Endodermal cell (in vitro differentiated cells): ENCODE measurements around the gene ZFYVE26. TPM values are rescaled to one million over a fixed set of nuclear protein-coding genes. Genes with fewer than 3 reads are reported as not detected.

Experiments used
- DNase-seq: peaks from one replicate; pipeline ENCODE4 v3.0.0-alpha.2; 2017
- H3K27ac ChIP-seq: 2 replicates; pipeline ENCODE4 v1.5.1; 2013; ENCODE audit warnings: mild to moderate bottlenecking, low read depth, low read length, moderate library complexity
- H3K27me3 ChIP-seq: 2 replicates; pipeline ENCODE4 v1.6.1; 2013; ENCODE audit warnings: mild to moderate bottlenecking, low read length, moderate library complexity; ENCODE audit not compliant: insufficient read depth, control insufficient read depth, poor library complexity, severe bottlenecking
- H3K36me3 ChIP-seq: 2 replicates; pipeline ENCODE4 v1.7.0; 2013; ENCODE audit warnings: mild to moderate bottlenecking, low read length, moderate library complexity; ENCODE audit not compliant: control insufficient read depth, insufficient read depth
- H3K4me1 ChIP-seq: one replicate; pipeline ENCODE4 v1.7.0; 2013; ENCODE audit warnings: low read length; ENCODE audit not compliant: control insufficient read depth, insufficient read depth
- H3K4me3 ChIP-seq: 2 replicates; pipeline ENCODE4 v1.5.1; 2013; ENCODE audit warnings: mild to moderate bottlenecking, low read length, moderate library complexity
- H3K9ac ChIP-seq: 2 replicates; pipeline ENCODE4 v1.6.1; 2013; ENCODE audit warnings: mild to moderate bottlenecking, low read length, moderate library complexity; ENCODE audit not compliant: poor library complexity, severe bottlenecking; ENCODE audit errors: extremely low read depth
- H3K9me3 ChIP-seq: 2 replicates; pipeline ENCODE4 v1.6.1; 2013; ENCODE audit warnings: mild to moderate bottlenecking, low read length, moderate library complexity; ENCODE audit not compliant: control insufficient read depth
- H3K27ac Mint-ChIP-seq: 2 replicates; pipeline ENCODE4 v1.8.0; 2020; ENCODE audit warnings: mixed read lengths
- H3K27me3 Mint-ChIP-seq: 2 replicates; pipeline ENCODE4 v1.8.0; 2021; ENCODE audit warnings: mild to moderate bottlenecking, mixed read lengths; ENCODE audit not compliant: insufficient read depth
- H3K36me3 Mint-ChIP-seq: 2 replicates; pipeline ENCODE4 v1.8.0; 2020; ENCODE audit warnings: low read depth, mixed read lengths
- H3K4me1 Mint-ChIP-seq: 2 replicates; pipeline ENCODE4 v1.8.0; 2020; ENCODE audit warnings: mixed read lengths
- H3K4me3 Mint-ChIP-seq: 2 replicates; pipeline ENCODE4 v1.8.0; 2020; ENCODE audit warnings: mild to moderate bottlenecking, moderate library complexity, mixed read lengths
- H3K9me3 Mint-ChIP-seq: 2 replicates; pipeline ENCODE4 v1.8.0; 2020; ENCODE audit warnings: mild to moderate bottlenecking, mixed read lengths
- WGBS, 2 experiments: methylation state at CpG; one replicate each; pipeline versions ENCODE4 v1.1.5 to v1.1.7; 2013; ENCODE audit warnings: missing lambda C conversion rate in 2 of 2, mixed read lengths in 1 of 2; ENCODE audit not compliant: insufficient coverage in 1 of 2, insufficient read length in 1 of 2; 5-methylcytosine and 5-hydroxymethylcytosine counted together
- total RNA-seq, 2 donors: library from RNA; stranded (reverse); fragmentation: NEBNext Ultra II Directional in 1 of 2; extraction: Animal tissue kit (Norgen Biotek cat#: 25700) in 1 of 2; gene quantifications; 2 replicates in 1 of 2; 3 replicates in 1 of 2; pipeline ENCODE4 v1.2.1, GENCODE V29; 2021
- TF ChIP-seq, protein P1 (sequence below): fragments of 200-600 bp; sonication (generic); conservative IDR thresholded peaks from 2 replicates; pipeline ENCODE4 v1.5.0; 2021; ENCODE audit warnings: antibody characterized with exemption, mild to moderate bottlenecking

ZFYVE26 gene
- total RNA-seq, 2 donors from 2014 or later: 27.4 to 29.4 TPM

- no peak for DNase-seq
- no peak overlapping the region for H3K4me3 Mint-ChIP-seq
- no peak overlapping the region for H3K4me3 ChIP-seq
- peaks cover 74% of the 10 kb centered on the region for H3K36me3 Mint-ChIP-seq
- no peak overlapping the region for H3K9ac ChIP-seq
- H3K27ac ChIP-seq: no peak overlapping the region
- 90 to 100% methylated on average over 2 to 3 of the region's 3 CpGs for WGBS, 2 experiments
- H3K4me1 Mint-ChIP-seq: no peaks in the 10 kb centered on the region
- TF ChIP-seq, protein P1, sequence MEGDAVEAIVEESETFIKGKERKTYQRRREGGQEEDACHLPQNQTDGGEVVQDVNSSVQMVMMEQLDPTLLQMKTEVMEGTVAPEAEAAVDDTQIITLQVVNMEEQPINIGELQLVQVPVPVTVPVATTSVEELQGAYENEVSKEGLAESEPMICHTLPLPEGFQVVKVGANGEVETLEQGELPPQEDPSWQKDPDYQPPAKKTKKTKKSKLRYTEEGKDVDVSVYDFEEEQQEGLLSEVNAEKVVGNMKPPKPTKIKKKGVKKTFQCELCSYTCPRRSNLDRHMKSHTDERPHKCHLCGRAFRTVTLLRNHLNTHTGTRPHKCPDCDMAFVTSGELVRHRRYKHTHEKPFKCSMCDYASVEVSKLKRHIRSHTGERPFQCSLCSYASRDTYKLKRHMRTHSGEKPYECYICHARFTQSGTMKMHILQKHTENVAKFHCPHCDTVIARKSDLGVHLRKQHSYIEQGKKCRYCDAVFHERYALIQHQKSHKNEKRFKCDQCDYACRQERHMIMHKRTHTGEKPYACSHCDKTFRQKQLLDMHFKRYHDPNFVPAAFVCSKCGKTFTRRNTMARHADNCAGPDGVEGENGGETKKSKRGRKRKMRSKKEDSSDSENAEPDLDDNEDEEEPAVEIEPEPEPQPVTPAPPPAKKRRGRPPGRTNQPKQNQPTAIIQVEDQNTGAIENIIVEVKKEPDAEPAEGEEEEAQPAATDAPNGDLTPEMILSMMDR: no peak
- no peaks in the 10 kb centered on the region for H3K27me3 ChIP-seq
- no peaks in the 10 kb centered on the region for H3K27me3 Mint-ChIP-seq
- H3K9me3 ChIP-seq: no peaks in the 10 kb centered on the region
- no peaks in the 10 kb centered on the region for H3K9me3 Mint-ChIP-seq
- H3K4me1 ChIP-seq: no peaks in the 10 kb centered on the region
- peaks cover 75% of the 10 kb centered on the region for H3K36me3 ChIP-seq
- no peak overlapping the region for H3K27ac Mint-ChIP-seq
These were observed 10.1 kb downstream of the ZFYVE26 start for GRCh38 chr14:67806246-67806645.

DNA sequence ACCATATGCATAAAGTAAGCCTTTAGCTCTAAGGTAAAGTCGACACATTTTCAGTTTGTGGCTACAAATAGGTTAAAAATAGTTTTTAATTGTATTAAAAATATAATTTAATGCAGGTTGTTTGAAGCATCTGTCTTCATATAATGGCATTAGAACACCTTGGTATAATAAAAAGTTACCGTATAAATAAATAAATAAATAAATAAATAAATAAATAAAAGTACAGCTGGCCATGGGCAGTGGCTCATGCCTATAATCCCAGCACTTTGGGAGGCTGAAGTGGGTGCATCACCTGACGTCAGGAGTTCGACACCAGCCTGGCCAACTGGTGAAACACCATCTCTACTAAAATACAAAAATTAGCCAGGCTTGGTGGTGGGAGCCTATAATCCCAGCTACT lies 15.6 kb downstream of the ZFYVE26 start:
- H3K4me3 ChIP-seq: no peak overlapping the region
- Mint-ChIP-seq H3K4me1 (no peaks in the 10 kb centered on the region), H3K9me3 (no peaks in the 10 kb centered on the region), H3K27ac (no peak overlapping the region), H3K36me3 (peaks cover 60% of the 10 kb centered on the region), H3K4me3 (no peak overlapping the region), H3K27me3 (no peaks in the 10 kb centered on the region)
- H3K27me3 ChIP-seq: no peaks in the 10 kb centered on the region
- 96% methylated on average over 2 of the region's 4 CpGs; no CpG with 5 or more reads in 1 of the 2 experiments for WGBS, 2 experiments
- H3K27ac ChIP-seq: no peak overlapping the region
- H3K36me3 ChIP-seq: peaks cover 88% of the 10 kb centered on the region
- no peak overlapping the region for H3K9ac ChIP-seq
- TF ChIP-seq, protein P1: no peak
- DNase-seq: no peak
- no peaks in the 10 kb centered on the region for H3K9me3 ChIP-seq
- no peaks in the 10 kb centered on the region for H3K4me1 ChIP-seq

GRCh38 chr14:67798731-67799130 lies 17.7 kb downstream of the ZFYVE26 start:
- H3K27ac Mint-ChIP-seq: no peak overlapping the region

More at GRCh38 chr14:67798731-67799130, 17.7 kb downstream of the ZFYVE26 start:
- no peak for DNase-seq
- H3K27me3 Mint-ChIP-seq: no peaks in the 10 kb centered on the region
- no peaks in the 10 kb centered on the region for H3K4me1 Mint-ChIP-seq
- no peaks in the 10 kb centered on the region for H3K4me1 ChIP-seq
- no peak overlapping the region for H3K4me3 ChIP-seq
- peaks cover 91% of the 10 kb centered on the region for H3K36me3 ChIP-seq
- no peak overlapping the region for H3K27ac ChIP-seq
- H3K9me3 Mint-ChIP-seq: no peaks in the 10 kb centered on the region
- no peaks in the 10 kb centered on the region for H3K27me3 ChIP-seq
- H3K9me3 ChIP-seq: no peaks in the 10 kb centered on the region
- no peak overlapping the region for H3K4me3 Mint-ChIP-seq
- TF ChIP-seq, protein P1: no peak
- WGBS, 2 experiments: 93 to 95% methylated on average over 19 to 20 of the region's 20 CpGs
- peaks cover 57% of the 10 kb centered on the region for H3K36me3 Mint-ChIP-seq
- no peak overlapping the region for H3K9ac ChIP-seq
